GM18502 (cell line): ENCODE measurements around the gene CCDC78.

ENCODE experiments used
- ATAC-seq: cut with Tn5 transposase; IDR thresholded peaks from one replicate; pipeline ENCODE4 v1.9.1; 2021; ENCODE audit warnings: mild to moderate bottlenecking; ENCODE audit not compliant: unreplicated experiment, poor library complexity

The CCDC78 gene

GRCh38 chr16:726438-727290, at the start of gene CCDC78, which contains the start of gene HAGHL:
Gene CCDC78 (minus strand): TSS chr16:726443. CDS start chr16:726367, 76 bp downstream.
Gene HAGHL (plus strand): TSS chr16:727106. CDS start chr16:727510, 404 bp downstream.
- ATAC-seq, result no peak

GRCh38 chr16:775236-775796, 49.1 kb upstream of the CCDC78 start:
- ATAC-seq, result no peak

- ATAC-seq, result no peak
Measured at GRCh38 chr16:774086-775001, 48.1 kb upstream of the CCDC78 start.

GRCh38 chr16:772959-773358, 46.7 kb upstream of the CCDC78 start:
- no peak for ATAC-seq

GRCh38 chr16:770411-770810, 44.2 kb upstream of the CCDC78 start:
- ATAC-seq, result no peak

GRCh38 chr16:769934-770333, 43.7 kb upstream of the CCDC78 start:
- no peak for ATAC-seq

GRCh38 chr16:769184-769784, 43.0 kb upstream of the CCDC78 start:
- no peak for ATAC-seq

- no peak for ATAC-seq
Measured at GRCh38 chr16:768428-768827, 42.2 kb upstream of the CCDC78 start.

GRCh38 chr16:767743-768235, 41.5 kb upstream of the CCDC78 start:
- ATAC-seq, result no peak

GRCh38 chr16:766820-767640, 40.8 kb upstream of the CCDC78 start:
- no peak for ATAC-seq

GRCh38 chr16:766008-766819, 40.0 kb upstream of the CCDC78 start:
- no peak for ATAC-seq

- no peak for ATAC-seq
Measured at GRCh38 chr16:765488-765865, 39.2 kb upstream of the CCDC78 start.

GRCh38 chr16:764848-765487, 38.7 kb upstream of the CCDC78 start:
- no peak for ATAC-seq

- no peak for ATAC-seq
Measured at GRCh38 chr16:764184-764750, 38.0 kb upstream of the CCDC78 start.

- ATAC-seq, result no peak
Measured at GRCh38 chr16:763369-764183, 37.3 kb upstream of the CCDC78 start.

- no peak for ATAC-seq
Measured at GRCh38 chr16:762595-763268, 36.5 kb upstream of the CCDC78 start.
